Neural progenitor cell (in vitro differentiated cells): ENCODE measurements around the gene ERO1B.

Experiments
- EZH2 ChIP-seq: fragments of 200-600 bp; sonication (generic); IDR thresholded peaks from 2 replicates; pipeline ENCODE4 v1.6.1; 2017; ENCODE audit warnings: antibody characterized with exemption, mild to moderate bottlenecking, moderate library complexity
- TF ChIP-seq, protein P1 (sequence below): fragments of 200-600 bp; sonication (generic); IDR thresholded peaks from 2 replicates; pipeline ENCODE4 v1.5.1; 2017; ENCODE audit warnings: antibody characterized with exemption, mild to moderate bottlenecking

DNA sequence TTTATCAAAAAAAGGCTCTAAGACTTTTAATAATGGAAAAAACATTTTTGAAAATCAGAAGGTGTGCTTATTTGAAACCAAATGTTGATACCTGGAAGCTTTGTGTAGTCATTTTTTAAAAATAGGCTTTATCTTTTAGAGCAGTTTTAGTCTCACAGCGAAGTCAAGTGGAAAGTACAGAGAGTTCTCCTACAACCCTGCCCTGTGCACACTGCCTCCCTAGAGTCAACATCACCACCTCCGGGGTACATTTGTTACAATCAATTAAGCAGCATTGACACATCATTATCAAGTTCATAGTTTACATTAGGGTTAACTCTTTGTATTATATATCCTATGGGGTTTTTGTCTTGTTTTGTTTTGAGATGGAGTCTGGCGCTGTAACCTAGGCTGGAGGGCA, 10.7 kb upstream of the ERO1B start:
- TF ChIP-seq, protein P1, sequence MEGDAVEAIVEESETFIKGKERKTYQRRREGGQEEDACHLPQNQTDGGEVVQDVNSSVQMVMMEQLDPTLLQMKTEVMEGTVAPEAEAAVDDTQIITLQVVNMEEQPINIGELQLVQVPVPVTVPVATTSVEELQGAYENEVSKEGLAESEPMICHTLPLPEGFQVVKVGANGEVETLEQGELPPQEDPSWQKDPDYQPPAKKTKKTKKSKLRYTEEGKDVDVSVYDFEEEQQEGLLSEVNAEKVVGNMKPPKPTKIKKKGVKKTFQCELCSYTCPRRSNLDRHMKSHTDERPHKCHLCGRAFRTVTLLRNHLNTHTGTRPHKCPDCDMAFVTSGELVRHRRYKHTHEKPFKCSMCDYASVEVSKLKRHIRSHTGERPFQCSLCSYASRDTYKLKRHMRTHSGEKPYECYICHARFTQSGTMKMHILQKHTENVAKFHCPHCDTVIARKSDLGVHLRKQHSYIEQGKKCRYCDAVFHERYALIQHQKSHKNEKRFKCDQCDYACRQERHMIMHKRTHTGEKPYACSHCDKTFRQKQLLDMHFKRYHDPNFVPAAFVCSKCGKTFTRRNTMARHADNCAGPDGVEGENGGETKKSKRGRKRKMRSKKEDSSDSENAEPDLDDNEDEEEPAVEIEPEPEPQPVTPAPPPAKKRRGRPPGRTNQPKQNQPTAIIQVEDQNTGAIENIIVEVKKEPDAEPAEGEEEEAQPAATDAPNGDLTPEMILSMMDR, result no peak
- no peak for TF ChIP-seq EZH2
